Kidney (tissue), 22 donors: ENCODE measurements around the gene WDR31. TPM values are rescaled to one million over a fixed set of nuclear protein-coding genes. Genes with fewer than 3 reads are reported as not detected.

Source experiments
- DNase-seq, 5 donors: peaks; one replicate each; pipeline ENCODE4 v3.0.0-alpha.2; 2013 to 2020
- FAIRE-seq: peaks from 2 replicates; lab custom pipeline; 2012; peaks lifted over from hg19 to GRCh38; lab: Jason Lieb, UNC
- H3K27ac ChIP-seq, 2 donors: one replicate each; pipeline ENCODE4 v1.7.0; 2013; ENCODE audit warnings: low read depth in 2 of 2, low read length in 2 of 2, inconsistent platforms in 1 of 2
- H3K27me3 ChIP-seq: one replicate; pipeline ENCODE4 v1.7.1; 2013; ENCODE audit warnings: low read length, inconsistent platforms; ENCODE audit not compliant: control insufficient read depth, insufficient read depth
- H3K36me3 ChIP-seq, 3 donors: one replicate each; pipeline versions ENCODE4 v1.7.0 to v1.7.1; 2013; ENCODE audit warnings: low read length in 3 of 3, control low read depth in 1 of 3, inconsistent platforms in 1 of 3; ENCODE audit not compliant: insufficient read depth in 3 of 3, control insufficient read depth in 2 of 3
- H3K4me1 ChIP-seq, 3 donors: one replicate each; pipeline versions ENCODE4 v1.7.0 to v1.7.1; 2013; ENCODE audit warnings: low read length in 3 of 3, inconsistent platforms in 1 of 3, low read depth in 1 of 3; ENCODE audit not compliant: control insufficient read depth in 2 of 3, insufficient read depth in 2 of 3
- H3K4me3 ChIP-seq, 3 donors: one replicate each; pipeline versions ENCODE4 v1.7.0 to v1.8.1; 2013; ENCODE audit warnings: low read length in 3 of 3, control low read depth in 1 of 3, inconsistent platforms in 1 of 3
- H3K9ac ChIP-seq, 3 donors: one replicate each; pipeline versions ENCODE4 v1.7.0 to v1.7.1; 2013; ENCODE audit warnings: low read length in 3 of 3, control low read depth in 1 of 3, inconsistent platforms in 1 of 3
- H3K9me3 ChIP-seq, 3 donors: one replicate each; pipeline versions ENCODE4 v1.7.0 to v1.7.1; 2013; ENCODE audit warnings: low read length in 3 of 3, control low read depth in 1 of 3, inconsistent platforms in 1 of 3; ENCODE audit not compliant: control insufficient read depth in 2 of 3, insufficient read depth in 1 of 3
- intact Hi-C: fragments of 100-400 bp; cut with DNase I; formaldehyde crosslinking; loops from one replicate; pipeline ENCODE4 v1.11.1; 2022
- long read RNA-seq, 10 donors: library from polyadenylated mRNA in 1 of 10; unstranded in 1 of 10; transcript quantifications; one replicate each; pipeline ENCODE4 v2.0.0 and lab custom pipeline, GENCODE V29; 2021 to 2026
- polyA plus RNA-seq: library from polyadenylated mRNA; stranded (reverse); fragments of 350-450 nt; fragmentation: Illumina TruSeq; extraction: RNeasy Lipid Tissue Mini Kit (QIAGEN cat#74804); gene quantifications from one replicate; pipeline ENCODE4 v1.2.3, GENCODE V29; 2014; ENCODE audit warnings: low read depth, low replicate concordance; ENCODE audit not compliant: insufficient read depth
- total RNA-seq: library from RNA; stranded (reverse); fragmentation: NEBNext Ultra II Directional; extraction: Animal tissue kit (Norgen Biotek cat#: 25700); gene quantifications from one replicate; pipeline ENCODE4 v1.2.1, GENCODE V29; 2021
- TF ChIP-seq, protein P1 (sequence below): IDR thresholded peaks from 3 replicates; pipeline ENCODE4 v1.5.1; 2012; ENCODE audit warnings: mild to moderate bottlenecking, moderate library complexity, borderline replicate concordance; ENCODE audit not compliant: insufficient read depth; ENCODE audit errors: extremely low read depth
- donor health status: control.
- donor health status: control.
- donor health status: control.
- donor health status: control.
- donor health status: control.
- donor health status: DM: yes; HTN: yes; CAD: no.
- donor health status: Normal renal cell carcinoma (clear cell type).

The WDR31 gene
- total RNA-seq (8.7 TPM), polyA plus RNA-seq (3.1 TPM)
- long read RNA-seq, donor 1 = 0 reads
- long read RNA-seq, donor 2, full-length matches to known transcripts = 1 of 1 reads
- long read RNA-seq, donor 2, partial matches to known transcripts = 0 of 1 reads
- long read RNA-seq, donor 2, other reads (novel, unspliced or antisense) = 0 of 1 reads
- long read RNA-seq, donor 3 = 0 reads
- long read RNA-seq, donor 4, full-length matches to known transcripts = 2 of 2 reads
- long read RNA-seq, donor 4, partial matches to known transcripts = 0 of 2 reads
- long read RNA-seq, donor 4, other reads (novel, unspliced or antisense) = 0 of 2 reads
- long read RNA-seq, donor 5 = 0 reads
- long read RNA-seq, donor 6 = 0 reads
- long read RNA-seq, donor 7, full-length matches to known transcripts = 2 of 8 reads
- long read RNA-seq, donor 7, partial matches to known transcripts = 2 of 8 reads
- long read RNA-seq, donor 7, other reads (novel, unspliced or antisense) = 4 of 8 reads
- long read RNA-seq, donor 8, partial matches to known transcripts = 0 of 2 reads
- long read RNA-seq, donor 8, other reads (novel, unspliced or antisense) = 0 of 2 reads
- long read RNA-seq, donor 9, full-length matches to known transcripts = 1 of 1 reads
- long read RNA-seq, donor 9, partial matches to known transcripts = 0 of 1 reads
- long read RNA-seq, donor 9, other reads (novel, unspliced or antisense) = 0 of 1 reads
- long read RNA-seq, donor 10 = 0 reads

DNA sequence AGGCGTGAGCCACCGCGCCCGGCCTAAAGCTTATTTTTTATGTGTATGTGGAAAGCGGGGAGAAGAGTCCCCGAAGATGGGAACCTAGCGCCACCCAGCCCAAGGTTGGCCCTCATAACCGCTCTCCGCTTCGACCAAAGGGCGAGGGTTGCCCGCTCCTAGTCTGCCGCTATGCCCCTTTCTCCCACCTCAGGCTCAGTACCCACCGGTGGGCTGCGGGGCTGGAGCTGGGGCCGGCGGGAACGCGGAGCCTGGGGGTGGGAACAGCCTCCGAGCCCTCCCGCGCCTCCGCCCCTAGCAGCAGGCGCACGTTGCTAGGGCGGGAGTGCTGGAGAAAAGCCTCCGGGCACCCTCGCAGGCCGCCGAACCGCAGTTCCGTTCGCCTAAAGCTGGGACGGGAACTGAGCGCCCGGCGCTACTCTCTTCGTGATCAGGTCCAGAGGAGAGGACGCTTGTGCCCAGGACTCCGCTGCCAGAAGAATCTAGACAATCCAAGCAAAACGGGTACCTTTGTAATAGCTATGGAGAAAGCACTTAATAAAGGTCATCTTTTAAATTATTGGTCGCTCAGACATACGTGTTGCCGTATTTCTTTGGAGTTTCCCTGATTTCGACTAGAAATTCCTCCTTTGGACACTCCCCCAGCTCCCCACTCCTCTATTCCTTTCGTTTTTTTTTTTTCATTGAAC lies at the start of gene WDR31:
Gene WDR31 (minus strand): TSS at position 265 of the 689 bp plus-strand sequence. CDS start 8,253 bp downstream, outside the sequence.
- peak within 1 kb of the TSS; percentile 6 to 59 (median 49) for H3K9ac ChIP-seq
- no peaks in the 10 kb centered on the region for H3K27me3 ChIP-seq
- H3K27ac ChIP-seq = peak within 1 kb of the TSS; percentile 50 to 53
- intact Hi-C loops = no loop called here
- peak within 1 kb of the TSS; percentile 63 to 73 (median 68) for H3K4me3 ChIP-seq
- TF ChIP-seq, protein P1, sequence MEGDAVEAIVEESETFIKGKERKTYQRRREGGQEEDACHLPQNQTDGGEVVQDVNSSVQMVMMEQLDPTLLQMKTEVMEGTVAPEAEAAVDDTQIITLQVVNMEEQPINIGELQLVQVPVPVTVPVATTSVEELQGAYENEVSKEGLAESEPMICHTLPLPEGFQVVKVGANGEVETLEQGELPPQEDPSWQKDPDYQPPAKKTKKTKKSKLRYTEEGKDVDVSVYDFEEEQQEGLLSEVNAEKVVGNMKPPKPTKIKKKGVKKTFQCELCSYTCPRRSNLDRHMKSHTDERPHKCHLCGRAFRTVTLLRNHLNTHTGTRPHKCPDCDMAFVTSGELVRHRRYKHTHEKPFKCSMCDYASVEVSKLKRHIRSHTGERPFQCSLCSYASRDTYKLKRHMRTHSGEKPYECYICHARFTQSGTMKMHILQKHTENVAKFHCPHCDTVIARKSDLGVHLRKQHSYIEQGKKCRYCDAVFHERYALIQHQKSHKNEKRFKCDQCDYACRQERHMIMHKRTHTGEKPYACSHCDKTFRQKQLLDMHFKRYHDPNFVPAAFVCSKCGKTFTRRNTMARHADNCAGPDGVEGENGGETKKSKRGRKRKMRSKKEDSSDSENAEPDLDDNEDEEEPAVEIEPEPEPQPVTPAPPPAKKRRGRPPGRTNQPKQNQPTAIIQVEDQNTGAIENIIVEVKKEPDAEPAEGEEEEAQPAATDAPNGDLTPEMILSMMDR = no peak
- peaks cover 0 to 4% (median 0%) of the 10 kb centered on the region in 3 donors for H3K4me1 ChIP-seq
- FAIRE-seq (no peak), DNase-seq (peak; percentile 94 to 97 (median 94))
- H3K9me3 ChIP-seq = no peaks in the 10 kb centered on the region
- H3K36me3 ChIP-seq = no peaks in the 10 kb centered on the region

DNA sequence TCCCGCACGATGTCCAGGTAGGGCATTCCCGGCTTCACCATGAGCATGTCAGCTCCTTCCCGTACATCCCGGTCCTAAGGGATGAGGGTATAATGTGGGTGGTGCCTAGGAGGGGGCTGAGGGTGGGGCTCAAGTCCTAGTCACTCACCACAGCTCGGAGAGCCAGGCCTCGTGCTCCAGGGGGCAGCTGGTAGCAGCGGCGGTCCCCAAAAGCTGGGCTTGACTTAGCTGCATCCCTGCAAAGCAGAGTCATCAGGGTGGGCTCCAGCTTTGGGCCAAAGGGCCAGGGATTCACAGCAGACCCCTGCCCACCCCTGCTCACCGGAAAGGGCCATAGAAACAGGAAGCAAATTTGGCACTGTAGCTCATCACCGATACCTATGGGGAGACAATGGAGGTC lies 49.4 kb upstream of the WDR31 start:
- intact Hi-C loops = no loop called here
- TF ChIP-seq, protein P1 = no peak
- FAIRE-seq (no peak), DNase-seq (no peak)
- no peaks in the 10 kb centered on the region for H3K27me3 ChIP-seq
- no peak overlapping the region for H3K9ac ChIP-seq
- peaks cover 0 to 43% (median 13%) of the 10 kb centered on the region in 3 donors for H3K36me3 ChIP-seq
- H3K27ac ChIP-seq = no peak overlapping the region
- H3K9me3 ChIP-seq = no peaks in the 10 kb centered on the region
- H3K4me3 ChIP-seq = no peak overlapping the region
- peaks cover 0 to 25% (median 20%) of the 10 kb centered on the region in 3 donors for H3K4me1 ChIP-seq

DNA sequence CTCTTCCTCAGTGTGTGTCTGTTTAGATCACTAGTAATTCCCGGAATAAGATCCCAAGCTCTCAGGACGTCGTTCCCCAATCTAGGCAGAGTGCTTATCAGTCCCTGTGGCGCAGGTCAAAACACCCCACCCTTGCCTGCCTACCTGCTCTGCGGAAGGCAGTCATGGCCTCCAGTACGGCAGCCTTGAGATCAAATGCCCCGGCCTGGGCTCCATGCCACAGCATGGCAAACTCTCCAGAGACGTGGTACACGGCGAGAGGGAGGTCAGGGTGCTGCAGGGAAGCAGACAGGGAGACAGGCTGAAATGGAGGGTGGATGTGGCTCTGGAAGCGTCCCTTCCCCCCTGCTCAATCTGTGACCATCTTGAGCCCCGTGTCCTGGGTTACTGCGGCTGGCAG lies 48.8 kb upstream of the WDR31 start:
- intact Hi-C loops = no loop called here
- FAIRE-seq (no peak), DNase-seq (peak in 1 of 5 donors; percentile 20)
- Histone ChIP-seq H3K4me3 (no peak overlapping the region), H3K36me3 (peaks cover 0 to 43% (median 13%) of the 10 kb centered on the region in 3 donors), H3K9ac (no peak overlapping the region), H3K4me1 (peaks cover 0 to 25% (median 20%) of the 10 kb centered on the region in 3 donors), H3K9me3 (no peaks in the 10 kb centered on the region), H3K27me3 (no peaks in the 10 kb centered on the region), H3K27ac (no peak overlapping the region)
- TF ChIP-seq, protein P1 = no peak
